ENCODE data around the gene NAA80. TPM values are rescaled to one million over a fixed set of nuclear protein-coding genes. Genes with fewer than 3 reads are reported as not detected.

NAA80 gene
- total and polyA plus RNA-seq, 2 of the 13 experiments (the other 11 are each of a cell fraction or from before 2014, with no cell fraction given), result 3.4 to 8.7 TPM

GRCh38 chr3:50264964-50265485 is 34.2 kb downstream of the NAA80 start (continued):
- TF ChIP-seq ZNF280B (CRISPR knock-in tag; IDR thresholded peaks at IDR 0.05; ENCODE audit: borderline replicate concordance) (peak; percentile 48; the same call in 1 of the 2 replicates), ISL2 (CRISPR knock-in tag; IDR thresholded peaks at IDR 0.05) (0 out of 2 replicates have a peak, but pooled peaks have one; percentile 7), RXRA (CRISPR knock-in tag; IDR thresholded peaks at IDR 0.05) (0 out of 2 replicates have a peak, but pooled peaks have one; percentile 7)

GRCh38 chr3:50264383-50264963 is 34.7 kb downstream of the NAA80 start:
- H3K4me1 ChIP-seq (ENCODE audit: insufficient read depth, low read length), result peaks cover 91% of the 10 kb centered on the region
- DNase-seq (ENCODE audit: low spot score) (peak; percentile 98), ATAC-seq (peak; percentile 61), FAIRE-seq (peak; percentile 87)
- no peaks in the 10 kb centered on the region for H3K36me3 ChIP-seq (replicated peaks in 1 of 2; ENCODE audit: control insufficient read depth in 1 of 2, insufficient read depth in 2 of 2, low read length in 2 of 2)
- H2AFZ ChIP-seq (ENCODE audit: low read length), result no peak overlapping the region
- POLR2A ChIA-PET, result interaction anchor here (0.6 to 8.0 kb wide), 26 partner anchors 7 to 114 kb away, joined by 3 to 155 read pairs (median 7); partner anchors contain the start of genes GNAI2, HYAL1, HYAL2 and HYAL3
- peak overlapping the region; percentile 31 to 69 (median 46); a peak in 5 of 6 replicates for H3K4me3 ChIP-seq (replicated peaks in 1 of 3; ENCODE audit: insufficient read depth in 1 of 3, low read depth in 2 of 3, low read length in 3 of 3)
- peak overlapping the region; percentile 96 for H3K27ac ChIP-seq (ENCODE audit: extremely low read length, insufficient read depth, low read length)
- no TSS peak for BruUV-seq (replicated peaks)
- H4K20me1 ChIP-seq (ENCODE audit: insufficient read depth, low read length), result no peaks in the 10 kb centered on the region
- peaks cover 15% of the 10 kb centered on the region for H3K79me2 ChIP-seq (ENCODE audit: insufficient read depth, low read length)
- H3K9me3 ChIP-seq (ENCODE audit: low read length), result no peaks in the 10 kb centered on the region
- intact Hi-C loops (cut with micrococcal nuclease; ENCODE audit: unreplicated experiment) (loop anchor here (5.0 kb wide), 1 partner anchor 38 kb away; the partner anchor contains the start of gene HYAL1), in situ Hi-C loops (cut with HindIII; ENCODE audit: extremely low pct_ligation_motif_present, low pct_unique_long_range_greater_than_20kb) (loop anchor here (5.0 kb wide), 1 partner anchor 58 kb away; the partner anchor contains the start of gene HYAL2)
- peak overlapping the region; percentile 98 for H3K4me2 ChIP-seq (ENCODE audit: low read depth, low read length)
- H3K9ac ChIP-seq (ENCODE audit: insufficient read depth, low read depth, low read length), result peak overlapping the region; percentile 79
- H3K27me3 ChIP-seq (ENCODE audit: control insufficient read depth in 1 of 2, insufficient read depth in 2 of 2, low read length in 2 of 2), result no peaks in the 10 kb centered on the region; a peak in 1 of 5 replicates
- CTCF ChIA-PET (ENCODE audit: low intra/inter-chr PET ratio, low total read pairs), result no interaction called here
- WGBS (ENCODE audit: low lambda C conversion rate), result 2% methylated on average over 7 of the region's 7 CpGs
- TF ChIP-seq PATZ1 (CRISPR knock-in tag; IDR thresholded peaks at IDR 0.05), result peak; percentile 91
- TF ChIP-seq ELF1 (CRISPR knock-in tag; IDR thresholded peaks at IDR 0.05), result peak; percentile 11; the same call in 1 of the 2 replicates
- TF ChIP-seq ZNF740 (CRISPR knock-in tag; IDR thresholded peaks at IDR 0.05), result peak; percentile 96
- peak; percentile 99 for TF ChIP-seq MAZ (IDR thresholded peaks at IDR 0.05; ENCODE audit: borderline replicate concordance, low read depth, low read length)
- peak; percentile 64; the same call in 1 of the 2 replicates for TF ChIP-seq MAZ (CRISPR knock-in tag; IDR thresholded peaks at IDR 0.05; ENCODE audit: low read depth)
- peak; percentile 49; the same call in 1 of the 2 replicates for TF ChIP-seq HDAC1 (CRISPR knock-in tag; IDR thresholded peaks at IDR 0.05)
- TF ChIP-seq ASH2L (IDR thresholded peaks at IDR 0.05; ENCODE audit: insufficient read length, low read depth, low read length), result peak; percentile 37
- no peak; the same call in 1 of the 2 replicates for TF ChIP-seq ETV5 (CRISPR knock-in tag; IDR thresholded peaks at IDR 0.05; ENCODE audit: borderline replicate concordance)
- 0 out of 2 replicates have a peak, but pooled peaks have one; percentile 36 for TF ChIP-seq PRDM15 (CRISPR knock-in tag; IDR thresholded peaks at IDR 0.05)
- 0 out of 2 replicates have a peak, but pooled peaks have one; percentile 19 for TF ChIP-seq CHD4 (IDR thresholded peaks at IDR 0.05; ENCODE audit: borderline replicate concordance, low read length)
